A549 (cell line): ENCODE data around the gene ERGIC1. TPM values are rescaled to one million over a fixed set of nuclear protein-coding genes. Genes with fewer than 3 reads are reported as not detected.

Experiments
- ATAC-seq, 2 experiments: fragments of 200-7000 bp in 1 of 2; fragments of >200 bp in 1 of 2; cut with Nextera tagmentation in 1 of 2; cut with Tn5 transposase in 1 of 2; 3 replicates each; pipeline versions ENCODE4 v1.8.0 to v1.9.1; 2018 to 2020; ENCODE audit warnings: mild to moderate bottlenecking in 1 of 2, moderate library complexity in 1 of 2
- CTCF ChIA-PET: fragments of 300-600 bp; sonication (Branson Sonifier 250); formaldehyde crosslinking; extraction: SDS; loops from one replicate; lab custom pipeline; 2021; ENCODE audit warnings: antibody characterized with exemption, inconsistent platforms; lab: Yijun Ruan, JAX
- POLR2A ChIA-PET: fragments of 350-600 bp; formaldehyde crosslinking; extraction: SDS; loops from one replicate; lab custom pipeline; 2021; ENCODE audit warnings: antibody characterized with exemption, inconsistent platforms; lab: Yijun Ruan, JAX
- DNase-seq, 2 experiments: peaks; one replicate each; pipeline versions ENCODE4 v3.0.0 to v3.0.0-alpha.2; 2011 to 2016; ENCODE audit warnings: low read depth in 1 of 2, low spot score in 1 of 2
- FAIRE-seq: peaks from 2 replicates; lab custom pipeline; 2011; peaks lifted over from hg19 to GRCh38; lab: Jason Lieb, UNC
- H3K27ac ChIP-seq, 2 experiments: fragments of >200 bp; sonication (Bioruptor Twin); formaldehyde crosslinking; 3 replicates each; pipeline ENCODE4 v1.5.1; 2016 to 2017
- H3K4me1 ChIP-seq: fragments of >200 bp; sonication (Bioruptor Twin); formaldehyde crosslinking; 3 replicates; pipeline ENCODE4 v1.6.1; 2016
- H3K4me2 ChIP-seq: fragments of >200 bp; sonication (Bioruptor Twin); formaldehyde crosslinking; 3 replicates; pipeline ENCODE4 v1.6.1; 2016
- H3K4me3 ChIP-seq: fragments of >200 bp; sonication (Bioruptor Twin); formaldehyde crosslinking; 3 replicates; pipeline ENCODE4 v1.5.1; 2016
- H3K9me3 ChIP-seq: fragments of >200 bp; sonication (Bioruptor Twin); formaldehyde crosslinking; 3 replicates; pipeline ENCODE4 v1.6.1; 2016
- BHLHE40 ChIP-seq: IDR thresholded peaks from 2 replicates; pipeline ENCODE4 v1.6.1; 2012; ENCODE audit warnings: low read depth, low read length, inconsistent platforms
- CBX8 ChIP-seq: fragments of 200-600 bp; sonication (generic); IDR thresholded peaks from 2 replicates; pipeline ENCODE4 v1.6.1; 2016
- CEBPB ChIP-seq, 2 experiments: fragments of >200 bp in 1 of 2; sonication (Bioruptor Twin) in 1 of 2; formaldehyde crosslinking in 1 of 2; IDR thresholded peaks; 2 replicates each; pipeline ENCODE4 v1.6.1; 2012 to 2016
- CHD4 ChIP-seq: fragments of 200-600 bp; sonication (generic); IDR thresholded peaks from 2 replicates; pipeline ENCODE4 v1.6.1; 2016; ENCODE audit warnings: antibody characterized with exemption, mild to moderate bottlenecking, borderline replicate concordance
- ESRRA ChIP-seq: fragments of 150-350 bp; IDR thresholded peaks from 2 replicates; pipeline ENCODE4 v1.6.1; 2014; ENCODE audit warnings: mild to moderate bottlenecking, low read length, borderline replicate concordance
- FOSL2 ChIP-seq, 2 experiments: fragments of 450-650 bp in 1 of 2; fragments of >200 bp in 1 of 2; sonication (Bioruptor Twin) in 1 of 2; formaldehyde crosslinking; IDR thresholded peaks; 2 replicates each; pipeline versions ENCODE4 v1.5.0 to v1.6.1; 2016 to 2020; ENCODE audit warnings: mild to moderate bottlenecking in 1 of 2, moderate library complexity in 1 of 2
- FOXS1 ChIP-seq: fragments of 250-450 bp; sonication (Bioruptor Pico); IDR thresholded peaks from 2 replicates; pipeline ENCODE4 v1.5.0; 2020; ENCODE audit warnings: mild to moderate bottlenecking, moderate library complexity
- HOXB13 ChIP-seq: fragments of 250-450 bp; sonication (Bioruptor Pico); IDR thresholded peaks from 2 replicates; pipeline ENCODE4 v1.5.0; 2020; ENCODE audit warnings: low read depth, mild to moderate bottlenecking, moderate library complexity
- KDM5A ChIP-seq: fragments of 200-600 bp; sonication (generic); IDR thresholded peaks from 2 replicates; pipeline ENCODE4 v1.6.1; 2016; ENCODE audit warnings: antibody characterized with exemption, mild to moderate bottlenecking
- MAFK ChIP-seq: fragments of 450-650 bp; IDR thresholded peaks from 2 replicates; pipeline ENCODE4 v1.6.1; 2014; ENCODE audit not compliant: partially characterized antibody
- MYC ChIP-seq: IDR thresholded peaks from 2 replicates; pipeline ENCODE4 v1.6.1; 2012; ENCODE audit warnings: mild to moderate bottlenecking, inconsistent platforms, low read length, improper control_type of control experiment, borderline replicate concordance
- POLR2AphosphoS2 ChIP-seq: conservative IDR thresholded peaks from 2 replicates; pipeline ENCODE4 v1.6.1; 2012; ENCODE audit warnings: low read length, improper control_type of control experiment, inconsistent platforms
- RAD21 ChIP-seq, 2 experiments: fragments of >200 bp in 1 of 2; sonication (Bioruptor Twin) in 1 of 2; formaldehyde crosslinking in 1 of 2; IDR thresholded peaks in 1 of 2; conservative IDR thresholded peaks in 1 of 2; 2 replicates in 1 of 2; 3 replicates in 1 of 2; pipeline ENCODE4 v1.6.1; 2012 to 2018; ENCODE audit warnings: inconsistent platforms in 1 of 2
- RCOR1 ChIP-seq: fragments of 150-350 bp; IDR thresholded peaks from 2 replicates; pipeline ENCODE4 v1.6.1; 2014; ENCODE audit warnings: antibody characterized with exemption, low read length, low read depth
- RNF2 ChIP-seq: fragments of 200-600 bp; sonication (generic); IDR thresholded peaks from 2 replicates; pipeline ENCODE4 v1.6.1; 2016; ENCODE audit warnings: low read depth, mild to moderate bottlenecking, antibody characterized with exemption, moderate library complexity, borderline replicate concordance
- WGBS: methylation state at CpG from one replicate; pipeline ENCODE4 v1.1.6; 2017; ENCODE audit errors: missing lambda C conversion rate; 5-methylcytosine and 5-hydroxymethylcytosine counted together
- polyA plus RNA-seq, 4 experiments: library from polyadenylated mRNA; depleted of rRNA in 3 of 4; stranded (reverse); fragments of >200 nt; fragmentation: RNase III in 1 of 4; extraction: RNeasy Plus Mini Kit Qiagen cat#74134 plus additional on column Dnase treatment in 1 of 4; gene quantifications; 2 replicates in 3 of 4; 3 replicates in 1 of 4; pipeline ENCODE4 v1.2.3, GENCODE V29; 2011 to 2017
- TF ChIP-seq, protein P1 (sequence below): fragments of >200 bp; sonication (Bioruptor Twin); formaldehyde crosslinking; IDR thresholded peaks from 3 replicates; pipeline ENCODE4 v1.6.1; 2016
- TF ChIP-seq, protein P2 (sequence below): fragments of 200-600 bp; sonication (generic); IDR thresholded peaks from 2 replicates; pipeline ENCODE4 v1.6.1; 2016; ENCODE audit warnings: antibody characterized with exemption, mild to moderate bottlenecking, moderate library complexity
- TF ChIP-seq, protein P3 (sequence below): fragments of >200 bp; sonication (Bioruptor Twin); formaldehyde crosslinking; IDR thresholded peaks from 3 replicates; pipeline ENCODE4 v1.5.1; 2016

ERGIC1 gene
- polyA plus RNA-seq, 2 of the 4 experiments (the other 2 are of a cell fraction): 176 to 304 TPM

GRCh38 chr5:172885597-172886340, 51.7 kb downstream of the ERGIC1 start:
- peak overlapping the region; percentile 14; the same call in 1 of the 3 replicates for H3K4me2 ChIP-seq
- POLR2A ChIA-PET: no interaction called here
- no peak for FAIRE-seq
- 92% methylated on average over 22 of the region's 23 CpGs for WGBS
- H3K9me3 ChIP-seq: no peaks in the 10 kb centered on the region
- no peak for ATAC-seq
- no peak for TF ChIP-seq MAFK
- TF ChIP-seq, all 56 proteins: peak for 0
- CTCF ChIA-PET: interaction anchor here (1.4 kb wide), 1 partner anchor 11 kb away, joined by 3 read pairs; no protein-coding TSS in a partner anchor
- Histone ChIP-seq H3K4me1 (peaks cover 72% of the 10 kb centered on the region), H3K27ac (peak overlapping the region; percentile 65 to 85), H3K4me3 (no peak overlapping the region)
- no peak for DNase-seq

- peak overlapping the region; percentile 65 to 85 for H3K27ac ChIP-seq
- H3K4me3 ChIP-seq: no peak overlapping the region
- peaks cover 78% of the 10 kb centered on the region for H3K4me1 ChIP-seq
- FAIRE-seq: no peak
- no peak for TF ChIP-seq RAD21 (conservative IDR thresholded peaks at IDR 0.05 in 1 of 2, IDR thresholded peaks at IDR 0.05 in 1 of 2)
- no peak for TF ChIP-seq FOSL2 (IDR thresholded peaks at IDR 0.05)
- TF ChIP-seq FOSL2 (CRISPR knock-in tag; IDR thresholded peaks at IDR 0.05): no peak
- TF ChIP-seq CEBPB (IDR thresholded peaks at IDR 0.05): no peak
- no peak for TF ChIP-seq BHLHE40
- TF ChIP-seq RNF2: no peak
- TF ChIP-seq, protein P1, sequence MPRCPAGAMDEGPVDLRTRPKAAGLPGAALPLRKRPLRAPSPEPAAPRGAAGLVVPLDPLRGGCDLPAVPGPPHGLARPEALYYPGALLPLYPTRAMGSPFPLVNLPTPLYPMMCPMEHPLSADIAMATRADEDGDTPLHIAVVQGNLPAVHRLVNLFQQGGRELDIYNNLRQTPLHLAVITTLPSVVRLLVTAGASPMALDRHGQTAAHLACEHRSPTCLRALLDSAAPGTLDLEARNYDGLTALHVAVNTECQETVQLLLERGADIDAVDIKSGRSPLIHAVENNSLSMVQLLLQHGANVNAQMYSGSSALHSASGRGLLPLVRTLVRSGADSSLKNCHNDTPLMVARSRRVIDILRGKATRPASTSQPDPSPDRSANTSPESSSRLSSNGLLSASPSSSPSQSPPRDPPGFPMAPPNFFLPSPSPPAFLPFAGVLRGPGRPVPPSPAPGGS: no peak
- TF ChIP-seq CHD4: no peak
- no peak for TF ChIP-seq MYC
- no peak for TF ChIP-seq POLR2AphosphoS2
- no peak for TF ChIP-seq ESRRA
- no peak for TF ChIP-seq HOXB13 (CRISPR knock-in tag)
- no peak for TF ChIP-seq FOXS1 (CRISPR knock-in tag)
- no peak for TF ChIP-seq RCOR1
- no peak for TF ChIP-seq CBX8
- TF ChIP-seq, protein P2, sequence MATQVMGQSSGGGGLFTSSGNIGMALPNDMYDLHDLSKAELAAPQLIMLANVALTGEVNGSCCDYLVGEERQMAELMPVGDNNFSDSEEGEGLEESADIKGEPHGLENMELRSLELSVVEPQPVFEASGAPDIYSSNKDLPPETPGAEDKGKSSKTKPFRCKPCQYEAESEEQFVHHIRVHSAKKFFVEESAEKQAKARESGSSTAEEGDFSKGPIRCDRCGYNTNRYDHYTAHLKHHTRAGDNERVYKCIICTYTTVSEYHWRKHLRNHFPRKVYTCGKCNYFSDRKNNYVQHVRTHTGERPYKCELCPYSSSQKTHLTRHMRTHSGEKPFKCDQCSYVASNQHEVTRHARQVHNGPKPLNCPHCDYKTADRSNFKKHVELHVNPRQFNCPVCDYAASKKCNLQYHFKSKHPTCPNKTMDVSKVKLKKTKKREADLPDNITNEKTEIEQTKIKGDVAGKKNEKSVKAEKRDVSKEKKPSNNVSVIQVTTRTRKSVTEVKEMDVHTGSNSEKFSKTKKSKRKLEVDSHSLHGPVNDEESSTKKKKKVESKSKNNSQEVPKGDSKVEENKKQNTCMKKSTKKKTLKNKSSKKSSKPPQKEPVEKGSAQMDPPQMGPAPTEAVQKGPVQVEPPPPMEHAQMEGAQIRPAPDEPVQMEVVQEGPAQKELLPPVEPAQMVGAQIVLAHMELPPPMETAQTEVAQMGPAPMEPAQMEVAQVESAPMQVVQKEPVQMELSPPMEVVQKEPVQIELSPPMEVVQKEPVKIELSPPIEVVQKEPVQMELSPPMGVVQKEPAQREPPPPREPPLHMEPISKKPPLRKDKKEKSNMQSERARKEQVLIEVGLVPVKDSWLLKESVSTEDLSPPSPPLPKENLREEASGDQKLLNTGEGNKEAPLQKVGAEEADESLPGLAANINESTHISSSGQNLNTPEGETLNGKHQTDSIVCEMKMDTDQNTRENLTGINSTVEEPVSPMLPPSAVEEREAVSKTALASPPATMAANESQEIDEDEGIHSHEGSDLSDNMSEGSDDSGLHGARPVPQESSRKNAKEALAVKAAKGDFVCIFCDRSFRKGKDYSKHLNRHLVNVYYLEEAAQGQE: no peak
- no peak for TF ChIP-seq KDM5A
- TF ChIP-seq, protein P3, sequence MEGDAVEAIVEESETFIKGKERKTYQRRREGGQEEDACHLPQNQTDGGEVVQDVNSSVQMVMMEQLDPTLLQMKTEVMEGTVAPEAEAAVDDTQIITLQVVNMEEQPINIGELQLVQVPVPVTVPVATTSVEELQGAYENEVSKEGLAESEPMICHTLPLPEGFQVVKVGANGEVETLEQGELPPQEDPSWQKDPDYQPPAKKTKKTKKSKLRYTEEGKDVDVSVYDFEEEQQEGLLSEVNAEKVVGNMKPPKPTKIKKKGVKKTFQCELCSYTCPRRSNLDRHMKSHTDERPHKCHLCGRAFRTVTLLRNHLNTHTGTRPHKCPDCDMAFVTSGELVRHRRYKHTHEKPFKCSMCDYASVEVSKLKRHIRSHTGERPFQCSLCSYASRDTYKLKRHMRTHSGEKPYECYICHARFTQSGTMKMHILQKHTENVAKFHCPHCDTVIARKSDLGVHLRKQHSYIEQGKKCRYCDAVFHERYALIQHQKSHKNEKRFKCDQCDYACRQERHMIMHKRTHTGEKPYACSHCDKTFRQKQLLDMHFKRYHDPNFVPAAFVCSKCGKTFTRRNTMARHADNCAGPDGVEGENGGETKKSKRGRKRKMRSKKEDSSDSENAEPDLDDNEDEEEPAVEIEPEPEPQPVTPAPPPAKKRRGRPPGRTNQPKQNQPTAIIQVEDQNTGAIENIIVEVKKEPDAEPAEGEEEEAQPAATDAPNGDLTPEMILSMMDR: no peak
- TF ChIP-seq, all 56 proteins: peak for 0
- Histone ChIP-seq H3K4me2 (peak overlapping the region; percentile 14; the same call in 2 of the 3 replicates), H3K9me3 (no peaks in the 10 kb centered on the region)
- DNase-seq: no peak
- POLR2A ChIA-PET: interaction anchor here (1.3 kb wide), 1 partner anchor 116 kb away, joined by 3 read pairs; the partner anchor contains the start of gene DUSP1
- CTCF ChIA-PET: interaction anchor here (1.3 to 1.6 kb wide), 3 partner anchors 11 to 24 kb away, joined by 3 to 4 read pairs (median 3); no protein-coding TSS in a partner anchor
- WGBS: 83% methylated on average over 6 of the region's 6 CpGs
- ATAC-seq: no peak
Measured at GRCh38 chr5:172886476-172886875, 52.4 kb downstream of the ERGIC1 start.
